ENCODE results near the gene TRIM67. TPM values are rescaled to one million over a fixed set of nuclear protein-coding genes. Genes with fewer than 3 reads are reported as not detected.
A peak's percentile ranks its signal among the peaks of the same experiment; 100 is the strongest.
"Not testable (repeated sequence)": the region's sequence is repeated elsewhere in the genome, so short reads cannot be mapped to it uniquely, and the experiment has no call there.

Gene TRIM67
- total and polyA plus RNA-seq, 5 donors: 0.06 to 0.34 (median 0.09) TPM

DNA sequence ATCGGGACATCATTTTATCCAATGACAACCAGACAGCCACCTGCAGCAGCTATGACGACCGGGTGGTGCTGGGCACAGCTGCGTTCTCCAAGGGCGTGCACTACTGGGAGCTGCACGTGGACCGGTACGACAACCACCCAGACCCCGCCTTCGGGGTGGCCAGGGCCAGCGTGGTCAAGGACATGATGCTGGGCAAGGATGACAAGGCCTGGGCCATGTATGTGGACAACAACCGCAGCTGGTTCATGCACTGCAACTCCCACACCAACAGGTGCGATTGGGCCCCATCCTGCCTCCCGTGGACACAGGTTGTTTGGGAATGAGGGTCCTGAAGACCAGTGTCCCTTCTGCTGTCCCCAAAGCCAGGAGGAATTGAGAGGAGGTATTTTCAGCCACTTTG is 47.1 kb downstream of the TRIM67 start:
- no peaks in the 10 kb centered on the region for H3K9me3 ChIP-seq (ENCODE audit: control insufficient read depth, low read length)
- no peak overlapping the region for H3K4me3 ChIP-seq (ENCODE audit: low read length)
- H3K4me1 ChIP-seq (ENCODE audit: control insufficient read depth, insufficient read depth, low read length): no peaks in the 10 kb centered on the region
- 94% methylated on average over 14 of the region's 14 CpGs for WGBS
- DNase-seq (no peak), ATAC-seq (no peak)
- H3K27ac ChIP-seq (ENCODE audit: low read length): no peak overlapping the region
- no peaks in the 10 kb centered on the region for H3K27me3 ChIP-seq (ENCODE audit: control insufficient read depth, insufficient read depth)
- intact Hi-C loops (cut with DNase I): no loop called here

DNA sequence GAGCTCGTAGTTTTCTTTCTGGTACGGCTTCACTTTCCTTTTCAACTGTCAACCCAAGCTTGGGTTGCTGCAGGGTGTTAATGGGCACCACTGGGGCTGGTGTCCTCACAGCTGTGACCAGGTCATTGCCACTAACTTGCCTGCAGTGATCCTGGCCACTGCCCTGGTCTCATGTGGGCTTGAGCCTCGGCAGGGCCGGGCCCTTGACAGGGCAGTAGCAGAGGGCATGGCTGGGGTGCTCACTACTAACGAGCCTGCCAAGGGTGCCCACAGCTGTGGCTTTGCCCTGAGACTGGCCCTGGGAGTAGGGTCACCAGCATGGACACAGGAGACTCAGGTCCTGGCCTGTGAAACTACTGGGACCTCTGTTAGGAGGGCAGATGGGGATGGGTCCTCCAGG is 47.7 kb downstream of the TRIM67 start:
- no peak overlapping the region for H3K27ac ChIP-seq (ENCODE audit: low read length)
- no peaks in the 10 kb centered on the region for H3K4me1 ChIP-seq (ENCODE audit: control insufficient read depth, insufficient read depth, low read length)
- WGBS: 83% methylated on average over 5 of the region's 5 CpGs
- DNase-seq (no peak), ATAC-seq (no peak)
- intact Hi-C loops (cut with DNase I): no loop called here
- no peak overlapping the region for H3K4me3 ChIP-seq (ENCODE audit: low read length)
- no peaks in the 10 kb centered on the region for H3K9me3 ChIP-seq (ENCODE audit: control insufficient read depth, low read length)
- H3K27me3 ChIP-seq (ENCODE audit: control insufficient read depth, insufficient read depth): no peaks in the 10 kb centered on the region

DNA sequence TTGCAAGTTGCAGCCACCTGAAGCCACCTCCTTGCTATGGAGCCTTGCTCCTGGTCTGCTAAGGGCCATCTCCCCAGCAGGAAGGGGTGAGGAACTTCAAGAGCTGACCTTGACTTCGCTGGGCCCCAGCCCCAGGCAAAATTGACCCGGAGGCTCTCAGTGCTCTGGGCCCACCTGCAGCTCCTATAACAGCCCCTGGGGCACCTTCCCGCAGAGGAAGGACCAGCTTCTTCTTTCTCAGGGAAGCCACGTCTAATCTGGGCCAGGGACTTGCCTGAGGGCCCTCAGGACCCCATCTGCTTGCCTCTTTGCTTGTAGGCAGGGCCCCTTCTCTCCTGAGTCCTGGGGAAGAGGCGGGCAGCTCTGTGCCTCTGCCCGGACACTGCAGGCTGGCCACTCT is 48.3 kb downstream of the TRIM67 start:
- Histone ChIP-seq H3K4me3 (ENCODE audit: low read length) (no peak overlapping the region), H3K9me3 (ENCODE audit: control insufficient read depth, low read length) (no peaks in the 10 kb centered on the region), H3K27ac (ENCODE audit: low read length) (no peak overlapping the region), H3K27me3 (ENCODE audit: control insufficient read depth, insufficient read depth) (no peaks in the 10 kb centered on the region), H3K4me1 (ENCODE audit: control insufficient read depth, insufficient read depth, low read length) (no peaks in the 10 kb centered on the region)
- WGBS: 91% methylated on average over 6 of the region's 6 CpGs
- ATAC-seq (no peak), DNase-seq (no peak)
- intact Hi-C loops (cut with DNase I): loop anchor here (5.0 to 10.0 kb wide), 4 partner anchors 293 to 413 kb away; no protein-coding TSS in a partner anchor

DNA sequence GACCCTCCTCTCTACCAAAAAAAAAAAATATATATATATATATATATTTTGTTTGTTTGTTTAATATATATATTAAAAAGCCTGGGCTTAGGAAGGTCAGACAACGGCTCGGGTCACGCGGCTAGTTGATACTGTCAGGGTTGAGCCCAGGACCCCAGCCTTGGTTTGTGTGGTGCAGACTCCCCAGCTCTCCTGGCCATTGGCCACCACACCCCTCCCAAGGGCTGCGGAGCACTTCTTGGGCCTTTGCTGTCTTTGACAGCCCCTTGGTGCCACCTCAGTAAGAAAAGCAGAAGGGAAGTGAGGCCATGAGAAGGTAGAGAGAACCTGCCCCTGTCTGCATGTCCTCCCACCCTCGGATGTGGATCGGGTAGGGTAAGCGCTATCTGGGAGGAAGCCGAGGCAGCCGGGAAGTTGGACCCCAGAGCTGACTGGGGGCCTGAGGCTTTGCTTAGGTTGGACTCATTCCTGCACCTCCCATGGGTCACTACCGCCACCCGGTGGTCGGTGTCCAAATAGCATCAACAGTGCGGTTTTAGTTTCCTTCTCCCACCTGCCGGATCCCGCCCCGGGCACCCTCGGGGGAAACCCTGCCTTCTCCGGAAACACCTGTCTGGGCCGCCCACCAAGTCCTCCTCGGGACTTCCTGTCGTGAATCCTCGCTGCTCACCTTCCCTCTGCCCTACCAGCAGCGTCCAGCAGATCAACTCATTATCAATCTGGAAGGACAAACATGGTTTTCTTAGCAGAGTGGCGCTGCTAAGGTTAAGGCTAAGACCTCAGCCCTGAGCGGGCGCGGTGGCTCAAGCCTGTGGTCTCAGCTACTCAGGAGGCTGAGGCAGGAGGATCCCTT is 49.4 kb downstream of the TRIM67 start:
- no peaks in the 10 kb centered on the region for H3K9me3 ChIP-seq (ENCODE audit: control insufficient read depth, low read length)
- peak; percentile 73 to 79 for ATAC-seq

DNA sequence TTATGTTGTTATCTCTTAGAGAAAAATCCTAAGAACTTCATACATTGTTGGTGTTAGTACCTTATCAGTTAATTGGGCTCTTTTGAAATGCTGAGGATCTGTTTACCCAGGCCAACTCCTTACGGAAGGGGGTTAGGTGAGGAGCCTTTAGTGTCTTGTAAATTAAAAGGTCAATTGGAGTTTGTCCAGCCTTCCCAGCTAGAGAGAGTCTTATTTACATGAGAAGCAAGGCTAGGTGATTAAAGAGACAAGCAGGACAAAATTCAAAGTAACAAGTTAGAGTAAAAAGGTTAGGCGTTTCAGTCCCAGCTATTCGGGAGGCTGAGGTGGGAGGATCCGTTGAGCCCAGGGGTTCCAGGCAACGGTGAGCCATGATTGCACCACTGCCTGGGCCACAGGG is 50.4 kb downstream of the TRIM67 start:
- WGBS: 66% methylated on average over 5 of the region's 5 CpGs
- DNase-seq; H3K27me3 ChIP-seq (ENCODE audit: control insufficient read depth, insufficient read depth): not testable (repeated sequence)

More for the DNA sequence above, 49.4 kb downstream of the TRIM67 start:
- H3K4me1 ChIP-seq (ENCODE audit: control insufficient read depth, insufficient read depth, low read length): no peaks in the 10 kb centered on the region
- DNase-seq: peak; percentile 64 to 88 (median 87)
- no peak overlapping the region for H3K27ac ChIP-seq (ENCODE audit: low read length)
- no peaks in the 10 kb centered on the region for H3K27me3 ChIP-seq (ENCODE audit: control insufficient read depth, insufficient read depth)
- intact Hi-C loops (cut with DNase I): loop anchor here (5.0 to 10.0 kb wide), 4 partner anchors 294 to 414 kb away; no protein-coding TSS in a partner anchor
- no peak overlapping the region for H3K4me3 ChIP-seq (ENCODE audit: low read length)
- WGBS: 18% methylated on average over 28 of the region's 28 CpGs

DNA sequence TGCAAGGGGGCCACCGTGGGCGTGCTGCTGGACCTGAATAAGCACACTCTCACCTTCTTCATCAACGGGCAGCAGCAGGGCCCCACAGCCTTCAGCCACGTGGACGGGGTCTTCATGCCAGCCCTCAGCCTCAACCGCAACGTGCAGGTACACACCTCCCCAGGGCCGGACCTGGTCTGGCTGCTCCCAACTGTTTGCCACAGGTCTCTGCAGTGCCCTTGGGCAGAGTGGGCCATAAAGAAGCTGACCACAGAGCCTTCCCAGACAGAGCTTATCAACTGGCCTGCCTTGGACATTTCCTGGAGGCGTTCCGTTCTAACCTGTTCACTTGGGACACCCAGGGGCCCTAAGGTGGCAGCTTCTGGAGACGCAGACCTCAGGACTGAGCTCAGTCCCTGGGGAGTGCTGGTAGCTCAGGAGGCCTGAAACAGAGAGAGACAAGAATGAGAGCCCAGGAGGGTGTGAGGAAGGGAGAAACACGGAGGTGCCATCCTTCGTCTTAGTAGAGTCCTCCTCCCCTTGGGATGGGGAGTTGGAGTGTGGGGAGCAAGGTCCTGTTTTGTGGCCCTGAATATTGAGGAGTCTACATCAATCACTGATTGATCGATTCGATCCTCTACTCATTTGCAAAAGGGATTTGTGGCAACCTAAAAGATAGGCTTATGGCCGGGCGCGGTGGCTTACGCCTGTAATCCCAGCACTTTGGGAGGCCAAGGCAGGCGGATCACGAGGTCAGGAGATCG is 52.1 kb downstream of the TRIM67 start:
- H3K27me3 ChIP-seq (ENCODE audit: control insufficient read depth, insufficient read depth): no peaks in the 10 kb centered on the region
- no peaks in the 10 kb centered on the region for H3K4me1 ChIP-seq (ENCODE audit: control insufficient read depth, insufficient read depth, low read length)
- WGBS: 93% methylated on average over 22 of the region's 22 CpGs
- ATAC-seq: no peak
- no peak overlapping the region for H3K27ac ChIP-seq (ENCODE audit: low read length)
- no peak for DNase-seq
- intact Hi-C loops (cut with DNase I): loop anchor here (5.0 to 10.0 kb wide), 4 partner anchors 297 to 417 kb away; no protein-coding TSS in a partner anchor
- H3K9me3 ChIP-seq (ENCODE audit: control insufficient read depth, low read length): no peaks in the 10 kb centered on the region
- no peak overlapping the region for H3K4me3 ChIP-seq (ENCODE audit: low read length)

More for the DNA sequence above, 50.4 kb downstream of the TRIM67 start:
- intact Hi-C loops (cut with DNase I): loop anchor here (5.0 to 10.0 kb wide), 4 partner anchors 295 to 415 kb away; no protein-coding TSS in a partner anchor
- not testable (repeated sequence) for H3K4me3 ChIP-seq (ENCODE audit: low read length); ATAC-seq; H3K27ac ChIP-seq (ENCODE audit: low read length); H3K9me3 ChIP-seq (ENCODE audit: control insufficient read depth, low read length); H3K4me1 ChIP-seq (ENCODE audit: control insufficient read depth, insufficient read depth, low read length)

DNA sequence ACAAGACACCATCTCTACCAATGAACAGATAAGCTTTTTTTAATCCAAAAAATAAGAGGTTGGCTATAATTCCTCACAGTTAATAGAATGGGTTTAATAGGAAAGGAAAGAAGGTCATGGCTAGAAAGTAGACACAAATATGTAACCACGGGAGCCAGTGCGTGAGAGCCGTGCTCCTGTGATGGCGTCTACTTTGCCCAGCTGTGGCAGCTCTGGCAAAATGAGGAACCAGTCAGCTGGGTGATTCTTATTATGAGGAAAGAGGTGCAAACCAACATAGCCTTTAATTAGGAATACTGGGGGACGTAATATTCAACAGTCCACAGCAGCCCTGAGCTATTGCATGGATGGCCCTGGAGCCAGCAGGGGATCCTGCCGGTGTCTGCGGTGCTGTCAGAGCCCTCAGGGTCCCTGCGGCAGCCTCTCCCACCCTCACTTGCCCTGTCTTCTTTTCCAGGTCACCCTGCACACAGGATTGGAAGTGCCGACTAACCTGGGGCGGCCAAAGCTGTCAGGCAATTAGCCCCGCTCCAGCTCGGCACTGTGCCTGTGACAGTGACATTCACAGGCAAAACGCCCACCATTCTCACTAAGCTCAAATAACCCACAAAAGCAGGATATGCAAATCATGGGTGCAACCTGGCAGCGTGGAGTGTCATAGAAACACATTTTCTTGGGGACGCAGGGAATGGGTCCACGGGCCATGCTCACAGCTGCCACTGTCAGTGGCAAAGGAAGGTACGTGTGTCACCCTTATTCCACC is 53.2 kb downstream of the TRIM67 start:
- intact Hi-C loops (cut with DNase I): loop anchor here (5.0 to 10.0 kb wide), 4 partner anchors 298 to 418 kb away; no protein-coding TSS in a partner anchor
- ATAC-seq (no peak), DNase-seq (no peak)
- 69% methylated on average over 17 of the region's 17 CpGs for WGBS
- no peaks in the 10 kb centered on the region for H3K9me3 ChIP-seq (ENCODE audit: control insufficient read depth, low read length)
- no peak overlapping the region for H3K27ac ChIP-seq (ENCODE audit: low read length)
- H3K4me1 ChIP-seq (ENCODE audit: control insufficient read depth, insufficient read depth, low read length): no peaks in the 10 kb centered on the region
- no peak overlapping the region for H3K4me3 ChIP-seq (ENCODE audit: low read length)
- no peaks in the 10 kb centered on the region for H3K27me3 ChIP-seq (ENCODE audit: control insufficient read depth, insufficient read depth)

DNA sequence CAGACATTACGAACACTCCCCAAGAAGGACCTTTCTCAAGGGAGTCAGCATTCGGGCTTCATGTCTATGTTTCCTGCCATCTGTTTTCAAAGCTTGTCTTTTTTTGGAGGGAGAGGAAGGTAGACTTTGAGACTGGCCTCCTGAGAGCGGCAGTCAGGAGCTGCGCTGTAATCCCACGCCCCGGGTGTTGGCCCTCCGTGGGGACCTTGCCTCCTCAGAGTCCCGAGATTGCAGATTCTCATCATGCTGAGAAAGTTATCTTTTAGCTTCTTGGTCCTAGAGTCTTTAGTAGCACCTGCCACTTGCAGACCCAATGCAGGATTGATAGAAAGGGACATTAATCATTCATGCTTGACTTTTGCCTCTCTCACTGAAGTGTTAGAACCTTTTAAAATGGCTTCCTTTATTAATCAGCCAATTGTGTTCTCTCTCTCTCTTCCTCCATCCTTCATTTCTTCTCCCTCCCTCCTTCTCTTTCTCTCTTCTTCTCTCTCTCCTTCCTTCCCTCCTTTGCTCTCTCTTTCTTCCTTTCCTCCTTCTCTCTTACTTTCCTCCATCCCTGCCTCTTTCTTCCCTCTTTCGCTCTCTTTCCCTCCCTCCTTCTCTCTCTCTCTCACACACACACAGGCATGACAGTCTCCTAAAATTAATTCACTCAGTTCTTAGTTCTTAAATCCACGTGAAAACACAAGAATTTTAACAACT is 54.0 kb downstream of the TRIM67 start:
- H3K27ac ChIP-seq (ENCODE audit: low read length): no peak overlapping the region
- no peak overlapping the region for H3K4me3 ChIP-seq (ENCODE audit: low read length)
- WGBS: 71% methylated on average over 10 of the region's 10 CpGs
- H3K4me1 ChIP-seq (ENCODE audit: control insufficient read depth, insufficient read depth, low read length): no peaks in the 10 kb centered on the region
- H3K9me3 ChIP-seq (ENCODE audit: control insufficient read depth, low read length): no peaks in the 10 kb centered on the region
- intact Hi-C loops (cut with DNase I): loop anchor here in 1 of 4 donors (10.0 kb wide), 1 partner anchor 301 kb away; no protein-coding TSS in a partner anchor
- ATAC-seq (no peak), DNase-seq (no peak)
- no peaks in the 10 kb centered on the region for H3K27me3 ChIP-seq (ENCODE audit: control insufficient read depth, insufficient read depth)

DNA sequence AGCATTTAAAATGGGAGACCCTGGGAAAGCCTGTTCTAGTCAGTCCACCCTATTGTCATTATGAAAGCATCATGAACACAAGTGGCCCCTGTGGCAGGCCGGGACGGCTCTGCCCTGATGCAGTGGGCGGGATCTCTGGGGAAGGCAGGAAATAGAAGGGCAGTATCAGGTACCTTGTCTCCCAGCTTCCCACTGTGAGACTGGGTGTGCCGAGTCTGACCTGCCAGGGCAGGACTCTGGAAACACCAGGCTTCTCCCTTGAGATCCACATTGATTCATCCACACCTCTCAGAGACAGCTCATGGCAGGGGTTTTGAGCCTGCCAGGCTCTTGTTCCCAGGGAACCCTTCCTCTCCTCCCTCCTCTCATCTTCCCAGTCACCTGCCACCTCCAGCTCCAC is 54.6 kb downstream of the TRIM67 start:
- Histone ChIP-seq H3K27ac (ENCODE audit: low read length) (no peak overlapping the region), H3K4me3 (ENCODE audit: low read length) (no peak overlapping the region), H3K4me1 (ENCODE audit: control insufficient read depth, insufficient read depth, low read length) (no peaks in the 10 kb centered on the region), H3K9me3 (ENCODE audit: control insufficient read depth, low read length) (no peaks in the 10 kb centered on the region), H3K27me3 (ENCODE audit: control insufficient read depth, insufficient read depth) (no peaks in the 10 kb centered on the region)
- intact Hi-C loops (cut with DNase I): loop anchor here in 1 of 4 donors (10.0 kb wide), 1 partner anchor 302 kb away; no protein-coding TSS in a partner anchor
- ATAC-seq: no peak
- 40% methylated on average over 4 of the region's 4 CpGs for WGBS
- no peak for DNase-seq

DNA sequence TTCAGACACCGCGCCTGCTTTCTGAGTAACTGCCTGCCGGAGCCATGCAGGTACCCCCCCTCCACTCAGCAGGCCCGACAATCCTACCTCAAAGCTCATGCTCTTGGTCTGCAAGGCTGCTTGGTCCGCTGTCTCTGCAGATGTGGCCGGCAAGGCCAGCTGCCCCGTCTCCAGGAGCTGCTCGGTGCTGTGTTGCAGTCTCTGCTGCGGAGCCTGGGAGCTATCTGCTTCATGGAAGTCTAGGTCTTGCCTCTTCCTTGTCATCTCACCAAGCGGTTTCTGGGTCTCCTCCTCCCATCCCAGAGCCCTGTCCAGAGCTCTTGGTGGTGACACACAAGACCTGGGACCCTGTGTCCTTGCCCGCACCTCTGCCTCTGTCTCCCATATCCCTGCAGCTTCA is 55.2 kb downstream of the TRIM67 start:
- H3K27ac ChIP-seq (ENCODE audit: low read length): no peak overlapping the region
- no peak overlapping the region for H3K4me3 ChIP-seq (ENCODE audit: low read length)
- intact Hi-C loops (cut with DNase I): loop anchor here in 1 of 4 donors (10.0 kb wide), 1 partner anchor 302 kb away; no protein-coding TSS in a partner anchor
- H3K4me1 ChIP-seq (ENCODE audit: control insufficient read depth, insufficient read depth, low read length): no peaks in the 10 kb centered on the region
- no peaks in the 10 kb centered on the region for H3K9me3 ChIP-seq (ENCODE audit: control insufficient read depth, low read length)
- WGBS: 84% methylated on average over 11 of the region's 11 CpGs
- H3K27me3 ChIP-seq (ENCODE audit: control insufficient read depth, insufficient read depth): no peaks in the 10 kb centered on the region
- ATAC-seq (no peak), DNase-seq (no peak)

Measured in right cardiac atrium (tissue), 5 donors.